ENCODE measurements around the gene DDRGK1.

The DDRGK1 gene

DNA sequence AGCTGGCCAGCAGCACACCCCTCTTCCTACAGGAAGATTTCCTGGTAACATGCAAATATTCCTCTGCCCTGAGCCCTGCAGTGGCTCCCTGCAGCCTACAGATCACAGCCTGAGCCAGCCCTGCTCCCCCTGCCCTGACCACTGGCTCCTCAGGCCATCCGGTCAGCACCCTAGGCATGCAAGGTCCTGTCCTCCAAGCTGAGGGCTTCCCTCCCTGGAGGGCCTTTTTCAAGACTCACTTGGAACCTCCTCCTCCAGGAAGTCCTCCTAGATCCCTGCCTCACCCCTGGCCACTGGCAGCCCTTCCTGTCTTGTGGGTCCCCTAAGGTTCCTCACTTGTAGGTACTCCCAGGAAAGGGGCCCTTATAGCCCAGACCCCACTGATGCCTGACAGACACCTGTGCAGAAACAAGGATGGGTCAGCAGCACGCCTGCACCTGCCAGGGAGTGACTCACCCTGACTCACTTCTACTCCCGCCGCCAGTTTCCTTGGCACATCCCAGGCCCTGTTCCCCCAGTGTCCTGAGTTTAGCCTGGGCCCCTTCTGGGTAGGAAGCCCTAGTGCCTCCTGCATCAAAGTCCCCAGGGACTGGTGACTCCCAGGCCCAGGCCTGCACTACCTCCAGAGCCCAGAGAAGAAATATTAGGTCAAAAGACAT lies 31.3 kb upstream of the DDRGK1 start:
- no peak overlapping the region for H3K4me3 ChIP-seq (ENCODE audit: low read depth in 1 of 2, low read length in 2 of 2)
- no peaks in the 10 kb centered on the region for H3K36me3 ChIP-seq (ENCODE audit: control insufficient read depth in 1 of 2, insufficient read depth in 2 of 2, low read length in 2 of 2)
- H3K4me1 ChIP-seq (ENCODE audit: control insufficient read depth in 1 of 2, insufficient read depth in 2 of 2, low read length in 2 of 2), result peaks cover 9 to 17% of the 10 kb centered on the region in 2 donors
- H3K9ac ChIP-seq (ENCODE audit: low read depth in 1 of 2, low read length in 2 of 2), result no peak overlapping the region
- H3K27ac ChIP-seq (ENCODE audit: low read depth, low read length), result no peak overlapping the region
- H3K9me3 ChIP-seq (ENCODE audit: control insufficient read depth in 1 of 2, low read length in 2 of 2), result no peaks in the 10 kb centered on the region
- H3K27me3 ChIP-seq (ENCODE audit: control insufficient read depth in 1 of 2, insufficient read depth in 2 of 2, low read length in 2 of 2), result peaks cover 42 to 44% of the 10 kb centered on the region in 2 donors

GRCh38 chr20:3233991-3234498 lies 29.6 kb upstream of the DDRGK1 start:
- Histone ChIP-seq H3K9ac (ENCODE audit: low read depth in 1 of 2, low read length in 2 of 2) (no peak overlapping the region), H3K4me3 (ENCODE audit: low read depth in 1 of 2, low read length in 2 of 2) (no peak overlapping the region), H3K36me3 (ENCODE audit: control insufficient read depth in 1 of 2, insufficient read depth in 2 of 2, low read length in 2 of 2) (no peaks in the 10 kb centered on the region), H3K4me1 (ENCODE audit: control insufficient read depth in 1 of 2, insufficient read depth in 2 of 2, low read length in 2 of 2) (peaks cover 8 to 9% of the 10 kb centered on the region in 2 donors), H3K9me3 (ENCODE audit: control insufficient read depth in 1 of 2, low read length in 2 of 2) (no peaks in the 10 kb centered on the region), H3K27ac (ENCODE audit: low read depth, low read length) (no peak overlapping the region), H3K27me3 (ENCODE audit: control insufficient read depth in 1 of 2, insufficient read depth in 2 of 2, low read length in 2 of 2) (peaks cover 29 to 30% of the 10 kb centered on the region in 2 donors)

- Histone ChIP-seq H3K4me3 (ENCODE audit: low read depth in 1 of 2, low read length in 2 of 2) (no peak overlapping the region), H3K27ac (ENCODE audit: low read depth, low read length) (no peak overlapping the region), H3K9me3 (ENCODE audit: control insufficient read depth in 1 of 2, low read length in 2 of 2) (no peaks in the 10 kb centered on the region), H3K4me1 (ENCODE audit: control insufficient read depth in 1 of 2, insufficient read depth in 2 of 2, low read length in 2 of 2) (peaks cover 6 to 8% of the 10 kb centered on the region in 2 donors), H3K9ac (ENCODE audit: low read depth in 1 of 2, low read length in 2 of 2) (no peak overlapping the region), H3K27me3 (ENCODE audit: control insufficient read depth in 1 of 2, insufficient read depth in 2 of 2, low read length in 2 of 2) (peaks cover 27 to 29% of the 10 kb centered on the region in 2 donors), H3K36me3 (ENCODE audit: control insufficient read depth in 1 of 2, insufficient read depth in 2 of 2, low read length in 2 of 2) (no peaks in the 10 kb centered on the region)
Observed at GRCh38 chr20:3233131-3233990, 28.9 kb upstream of the DDRGK1 start.

- no peak overlapping the region for H3K9ac ChIP-seq (ENCODE audit: low read depth in 1 of 2, low read length in 2 of 2)
- no peaks in the 10 kb centered on the region for H3K4me1 ChIP-seq (ENCODE audit: control insufficient read depth in 1 of 2, insufficient read depth in 2 of 2, low read length in 2 of 2)
- H3K4me3 ChIP-seq (ENCODE audit: low read depth in 1 of 2, low read length in 2 of 2), result no peak overlapping the region
- H3K27ac ChIP-seq (ENCODE audit: low read depth, low read length), result no peak overlapping the region
- H3K36me3 ChIP-seq (ENCODE audit: control insufficient read depth in 1 of 2, insufficient read depth in 2 of 2, low read length in 2 of 2), result no peaks in the 10 kb centered on the region
- H3K9me3 ChIP-seq (ENCODE audit: control insufficient read depth in 1 of 2, low read length in 2 of 2), result no peaks in the 10 kb centered on the region
- H3K27me3 ChIP-seq (ENCODE audit: control insufficient read depth in 1 of 2, insufficient read depth in 2 of 2, low read length in 2 of 2), result peaks cover 14 to 17% of the 10 kb centered on the region in 2 donors
Observed at GRCh38 chr20:3231889-3232588, 27.6 kb upstream of the DDRGK1 start.

DNA sequence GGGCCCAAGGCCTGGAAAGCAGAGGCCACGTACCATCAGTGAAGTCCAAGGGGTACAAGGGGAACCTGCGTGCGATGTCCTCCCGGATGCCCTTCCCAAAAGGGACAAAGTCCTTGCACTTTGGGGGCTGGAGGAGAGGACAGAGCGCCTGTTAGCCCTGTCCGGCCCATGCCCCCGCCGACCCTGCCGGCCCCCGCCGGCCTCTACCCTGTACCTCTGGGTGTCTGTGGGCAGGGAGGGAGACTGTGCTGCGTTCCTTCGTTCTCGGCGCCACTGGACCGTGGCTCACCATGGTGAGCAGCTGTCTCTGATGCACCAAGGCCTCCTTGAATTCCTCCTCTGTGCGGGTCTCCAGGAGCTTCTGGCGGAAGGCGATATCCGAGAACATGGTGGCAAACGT lies 26.6 kb upstream of the DDRGK1 start:
- no peak overlapping the region for H3K9ac ChIP-seq (ENCODE audit: low read depth in 1 of 2, low read length in 2 of 2)
- H3K27me3 ChIP-seq (ENCODE audit: control insufficient read depth in 1 of 2, insufficient read depth in 2 of 2, low read length in 2 of 2), result peaks cover 8 to 9% of the 10 kb centered on the region in 2 donors
- H3K4me3 ChIP-seq (ENCODE audit: low read depth in 1 of 2, low read length in 2 of 2), result no peak overlapping the region
- H3K36me3 ChIP-seq (ENCODE audit: control insufficient read depth in 1 of 2, insufficient read depth in 2 of 2, low read length in 2 of 2), result no peaks in the 10 kb centered on the region
- no peak overlapping the region for H3K27ac ChIP-seq (ENCODE audit: low read depth, low read length)
- H3K4me1 ChIP-seq (ENCODE audit: control insufficient read depth in 1 of 2, insufficient read depth in 2 of 2, low read length in 2 of 2), result no peaks in the 10 kb centered on the region
- no peaks in the 10 kb centered on the region for H3K9me3 ChIP-seq (ENCODE audit: control insufficient read depth in 1 of 2, low read length in 2 of 2)

DNA sequence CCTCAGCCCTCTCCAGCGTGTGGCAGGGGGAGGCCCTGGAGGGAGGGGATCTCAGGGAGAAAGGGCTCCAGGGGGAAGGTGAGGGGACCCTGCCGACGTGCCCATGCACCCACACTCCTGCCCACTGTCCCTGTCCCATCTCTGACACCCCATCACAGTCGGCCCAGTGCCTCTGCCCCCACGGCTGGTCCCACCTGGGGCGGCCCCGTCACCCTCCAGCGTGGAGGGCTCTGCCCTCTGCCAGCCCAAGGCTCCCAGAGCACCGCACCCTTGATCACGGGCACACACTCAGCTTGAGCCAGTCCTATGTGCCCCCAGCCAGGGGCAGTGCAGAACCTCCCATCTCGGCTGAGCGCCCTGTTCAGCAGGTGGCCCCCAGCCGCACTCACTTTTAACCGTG lies 25.3 kb upstream of the DDRGK1 start:
- Histone ChIP-seq H3K27me3 (ENCODE audit: control insufficient read depth in 1 of 2, insufficient read depth in 2 of 2, low read length in 2 of 2) (no peaks in the 10 kb centered on the region), H3K4me1 (ENCODE audit: control insufficient read depth in 1 of 2, insufficient read depth in 2 of 2, low read length in 2 of 2) (peaks cover 6 to 7% of the 10 kb centered on the region in 2 donors), H3K4me3 (ENCODE audit: low read depth in 1 of 2, low read length in 2 of 2) (no peak overlapping the region), H3K9ac (ENCODE audit: low read depth in 1 of 2, low read length in 2 of 2) (no peak overlapping the region), H3K36me3 (ENCODE audit: control insufficient read depth in 1 of 2, insufficient read depth in 2 of 2, low read length in 2 of 2) (no peaks in the 10 kb centered on the region), H3K27ac (ENCODE audit: low read depth, low read length) (no peak overlapping the region), H3K9me3 (ENCODE audit: control insufficient read depth in 1 of 2, low read length in 2 of 2) (no peaks in the 10 kb centered on the region)

DNA sequence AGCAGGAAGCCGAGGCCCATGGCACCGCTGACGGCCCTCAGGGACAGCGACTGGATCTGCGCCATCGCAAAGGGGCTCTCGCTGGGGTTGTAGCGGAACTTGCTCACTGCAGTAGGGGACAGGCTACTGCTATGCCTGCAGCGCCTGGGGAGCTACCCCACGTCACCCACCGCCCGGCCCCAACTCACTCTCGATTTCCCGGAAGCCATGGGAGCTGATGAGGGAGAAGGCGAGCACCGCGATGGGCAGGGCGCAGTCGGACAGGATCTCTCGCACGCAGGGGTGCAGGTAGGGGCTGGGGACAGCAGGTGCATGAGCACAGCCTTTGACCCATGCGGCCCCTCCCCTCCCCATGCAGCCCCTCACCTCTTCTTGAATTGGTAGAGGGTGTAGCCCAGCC lies 24.7 kb upstream of the DDRGK1 start:
- no peak overlapping the region for H3K4me3 ChIP-seq (ENCODE audit: low read depth in 1 of 2, low read length in 2 of 2)
- no peak overlapping the region for H3K9ac ChIP-seq (ENCODE audit: low read depth in 1 of 2, low read length in 2 of 2)
- H3K4me1 ChIP-seq (ENCODE audit: control insufficient read depth in 1 of 2, insufficient read depth in 2 of 2, low read length in 2 of 2), result peaks cover 7 to 8% of the 10 kb centered on the region in 2 donors
- H3K9me3 ChIP-seq (ENCODE audit: control insufficient read depth in 1 of 2, low read length in 2 of 2), result no peaks in the 10 kb centered on the region
- no peaks in the 10 kb centered on the region for H3K36me3 ChIP-seq (ENCODE audit: control insufficient read depth in 1 of 2, insufficient read depth in 2 of 2, low read length in 2 of 2)
- no peak overlapping the region for H3K27ac ChIP-seq (ENCODE audit: low read depth, low read length)
- no peaks in the 10 kb centered on the region for H3K27me3 ChIP-seq (ENCODE audit: control insufficient read depth in 1 of 2, insufficient read depth in 2 of 2, low read length in 2 of 2)

- Histone ChIP-seq H3K27ac (ENCODE audit: low read depth, low read length) (no peak overlapping the region), H3K27me3 (ENCODE audit: control insufficient read depth in 1 of 2, insufficient read depth in 2 of 2, low read length in 2 of 2) (no peaks in the 10 kb centered on the region), H3K9me3 (ENCODE audit: control insufficient read depth in 1 of 2, low read length in 2 of 2) (no peaks in the 10 kb centered on the region), H3K4me3 (ENCODE audit: low read depth in 1 of 2, low read length in 2 of 2) (no peak overlapping the region), H3K36me3 (ENCODE audit: control insufficient read depth in 1 of 2, insufficient read depth in 2 of 2, low read length in 2 of 2) (peaks cover 0 to 3% of the 10 kb centered on the region in 2 donors), H3K4me1 (ENCODE audit: control insufficient read depth in 1 of 2, insufficient read depth in 2 of 2, low read length in 2 of 2) (peaks cover 7 to 8% of the 10 kb centered on the region in 2 donors), H3K9ac (ENCODE audit: low read depth in 1 of 2, low read length in 2 of 2) (no peak overlapping the region)
Observed at GRCh38 chr20:3228750-3229032, 24.2 kb upstream of the DDRGK1 start.

DNA sequence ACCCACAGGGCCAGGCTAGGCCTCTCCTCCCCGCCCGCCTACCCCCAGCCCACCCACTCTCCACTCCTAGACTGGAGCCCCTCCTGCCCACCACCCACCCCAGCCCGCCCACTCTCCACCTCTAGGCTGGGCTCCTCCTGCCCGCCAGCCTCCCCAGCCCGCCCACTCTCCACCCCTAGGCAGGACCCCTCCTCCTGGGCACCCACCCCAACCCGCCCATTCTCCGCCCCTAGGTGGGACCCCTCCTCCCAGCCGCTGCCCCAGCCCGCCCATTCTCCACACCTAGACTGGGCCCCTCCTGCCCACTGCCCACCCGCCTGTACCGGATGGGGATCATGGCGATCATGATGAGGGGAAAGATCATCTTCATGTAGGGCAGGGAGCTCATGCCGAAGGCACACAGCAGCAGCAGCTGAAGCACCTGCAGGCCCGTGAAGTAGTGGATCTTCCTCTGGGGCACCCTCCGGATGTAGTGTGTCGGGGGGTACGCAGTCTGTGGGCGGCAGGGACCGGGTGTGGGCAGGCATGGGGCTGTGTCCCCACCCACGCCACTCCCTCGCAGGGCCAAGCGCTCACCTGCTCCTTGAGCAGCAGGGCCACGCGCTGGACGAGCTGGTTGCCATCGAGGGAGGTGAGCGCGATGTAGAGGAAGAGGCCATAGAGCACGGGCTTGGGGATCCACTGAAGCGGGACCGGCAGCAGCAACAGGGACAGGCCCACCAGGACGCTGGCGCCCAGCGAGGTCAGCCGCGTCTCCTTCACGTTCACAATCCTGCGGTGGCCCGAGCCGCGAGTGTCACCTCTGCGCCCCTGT lies 23.7 kb upstream of the DDRGK1 start:
- Histone ChIP-seq H3K27ac (ENCODE audit: low read depth, low read length) (no peak overlapping the region), H3K9me3 (ENCODE audit: control insufficient read depth in 1 of 2, low read length in 2 of 2) (no peaks in the 10 kb centered on the region), H3K36me3 (ENCODE audit: control insufficient read depth in 1 of 2, insufficient read depth in 2 of 2, low read length in 2 of 2) (peaks cover 0 to 9% of the 10 kb centered on the region in 2 donors), H3K4me1 (ENCODE audit: control insufficient read depth in 1 of 2, insufficient read depth in 2 of 2, low read length in 2 of 2) (peaks cover 7 to 8% of the 10 kb centered on the region in 2 donors), H3K4me3 (ENCODE audit: low read depth in 1 of 2, low read length in 2 of 2) (no peak overlapping the region), H3K9ac (ENCODE audit: low read depth in 1 of 2, low read length in 2 of 2) (no peak overlapping the region), H3K27me3 (ENCODE audit: control insufficient read depth in 1 of 2, insufficient read depth in 2 of 2, low read length in 2 of 2) (no peaks in the 10 kb centered on the region)
